Lung (tissue), 12 donors: ENCODE data around the gene COX4I1. TPM values are rescaled to one million over a fixed set of nuclear protein-coding genes. Genes with fewer than 3 reads are reported as not detected.

Source experiments
- ATAC-seq: fragments of 200-7000 bp; cut with Tn5 transposase; one replicate; pipeline ENCODE4 v1.9.1; 2020; ENCODE audit warnings: moderate number of reproducible peaks; ENCODE audit not compliant: insufficient read depth, low FRiP score
- DNase-seq, 3 donors: peaks; one replicate each; pipeline ENCODE4 v3.0.0-alpha.2; 2013 to 2017
- H3K27ac ChIP-seq, 2 donors: one replicate each; pipeline ENCODE4 v1.5.1; 2013; ENCODE audit warnings: mild to moderate bottlenecking in 2 of 2, moderate library complexity in 2 of 2, control low read depth in 1 of 2, inconsistent platforms in 1 of 2, low read depth in 1 of 2, low read length in 1 of 2
- H3K27me3 ChIP-seq, 3 donors: one replicate each; pipeline ENCODE4 v1.5.1; 2013; ENCODE audit warnings: low read length in 2 of 3; ENCODE audit not compliant: control insufficient read depth in 3 of 3, insufficient read depth in 3 of 3
- H3K36me3 ChIP-seq, 4 donors: one replicate each; pipeline ENCODE4 v1.5.1; 2013; ENCODE audit warnings: low read length in 4 of 4, mild to moderate bottlenecking in 1 of 4, moderate library complexity in 1 of 4; ENCODE audit not compliant: control insufficient read depth in 4 of 4, insufficient read depth in 4 of 4
- H3K4me1 ChIP-seq, 5 donors: one replicate each; pipeline ENCODE4 v1.5.1; 2013; ENCODE audit warnings: low read length in 5 of 5, mild to moderate bottlenecking in 2 of 5, moderate library complexity in 1 of 5; ENCODE audit not compliant: control insufficient read depth in 5 of 5, insufficient read depth in 5 of 5
- H3K4me3 ChIP-seq: one replicate; pipeline ENCODE4 v1.5.1; 2013; ENCODE audit warnings: mild to moderate bottlenecking, control low read depth, moderate library complexity
- H3K9ac ChIP-seq, 2 donors: one replicate each; pipeline ENCODE4 v1.5.1; 2013; ENCODE audit warnings: low read length in 2 of 2, control low read depth in 1 of 2; ENCODE audit not compliant: insufficient read depth in 1 of 2
- H3K9me3 ChIP-seq, 4 donors: one replicate each; pipeline ENCODE4 v1.5.1; 2013; ENCODE audit warnings: low read length in 3 of 4, mild to moderate bottlenecking in 1 of 4, moderate library complexity in 1 of 4; ENCODE audit not compliant: control insufficient read depth in 4 of 4, insufficient read depth in 3 of 4
- CTCF ChIP-seq: IDR thresholded peaks from 2 replicates; pipeline ENCODE4 v1.5.1; 2012; ENCODE audit warnings: mild to moderate bottlenecking; ENCODE audit errors: control extremely low read depth, extremely low read depth
- WGBS, 2 donors: extraction: QIAGEN DNeasy Blood & Tissue Kit; methylation state at CpG; one replicate each; pipeline ENCODE4 v1.1.7; 2013; 5-methylcytosine and 5-hydroxymethylcytosine counted together
- polyA plus RNA-seq, 2 donors: library from polyadenylated mRNA; stranded (reverse); fragments of 200-250 nt; gene quantifications; one replicate each; pipeline ENCODE4 v1.2.1, GENCODE V29; 2013
- total RNA-seq, 2 donors: library from RNA; depleted of rRNA in 1 of 2; stranded (reverse); fragments of >200 nt in 1 of 2; gene quantifications; one replicate each; pipeline ENCODE4 v1.2.1, GENCODE V29; 2014 to 2021
- donor health status: control.
- donor health status: control.
- donor health status: Bipolar disorder and iron deficiency.
- donor health status: healthy.
- donor health status: DM: yes; HTN: yes; CAD: no.

The COX4I1 gene
- total and polyA plus RNA-seq, 4 donors: 243 to 1,291 (median 532) TPM

- ATAC-seq (no peak), DNase-seq (no peak)
- Histone ChIP-seq H3K4me1 (no peaks in the 10 kb centered on the region), H3K27me3 (peaks cover 0 to 4% (median 0%) of the 10 kb centered on the region in 3 donors), H3K9ac (no peak overlapping the region), H3K9me3 (no peaks in the 10 kb centered on the region), H3K4me3 (no peak overlapping the region), H3K27ac (no peak overlapping the region), H3K36me3 (no peaks in the 10 kb centered on the region)
- 85 to 86% methylated on average over 20 of the region's 20 CpGs for WGBS, 2 donors
- no peak for TF ChIP-seq CTCF
These were observed 25.0 kb downstream of the COX4I1 start for GRCh38 chr16:85824161-85825135.

- Histone ChIP-seq H3K9ac (no peak overlapping the region), H3K27me3 (peaks cover 0 to 3% (median 0%) of the 10 kb centered on the region in 3 donors), H3K4me1 (no peaks in the 10 kb centered on the region), H3K27ac (no peak overlapping the region), H3K9me3 (no peaks in the 10 kb centered on the region), H3K4me3 (no peak overlapping the region), H3K36me3 (no peaks in the 10 kb centered on the region)
- WGBS, 2 donors: 69 to 73% methylated on average over 9 of the region's 9 CpGs
- ATAC-seq (no peak), DNase-seq (no peak)
- no peak for TF ChIP-seq CTCF
These were observed 25.8 kb downstream of the COX4I1 start for GRCh38 chr16:85825326-85825725.

DNA sequence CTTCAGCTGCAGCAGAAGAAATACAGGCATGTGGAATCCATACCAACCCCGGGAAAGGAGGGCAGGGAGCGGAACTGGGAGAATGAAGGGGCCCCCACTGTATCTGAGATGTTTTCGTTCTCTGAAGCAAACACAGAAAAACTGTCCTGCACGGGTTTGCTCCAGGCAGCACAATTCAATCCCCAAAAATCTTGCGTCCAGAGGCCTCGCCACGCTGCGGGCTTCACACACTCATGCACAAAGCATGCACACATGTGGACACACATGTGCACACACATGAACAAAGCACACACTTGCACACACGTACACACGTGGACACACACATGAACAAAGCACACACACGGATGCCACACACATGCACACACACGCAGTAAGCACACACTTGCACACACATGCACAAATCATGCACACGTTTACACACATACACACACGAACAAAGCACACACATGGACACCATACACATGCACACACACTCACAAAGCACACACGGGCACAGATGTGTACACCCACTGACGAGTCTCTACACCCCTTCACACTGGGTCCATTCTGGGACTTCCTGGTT, 27.3 kb downstream of the COX4I1 start:
- no peak for ATAC-seq
- no peaks in the 10 kb centered on the region for H3K4me1 ChIP-seq
- no peak for DNase-seq
- H3K4me3 ChIP-seq: no peak overlapping the region
- no peak overlapping the region for H3K27ac ChIP-seq
- no peak for TF ChIP-seq CTCF
- H3K9ac ChIP-seq: no peak overlapping the region
- no peaks in the 10 kb centered on the region for H3K9me3 ChIP-seq
- H3K27me3 ChIP-seq: peaks cover 0 to 3% (median 0%) of the 10 kb centered on the region in 3 donors
- no peaks in the 10 kb centered on the region for H3K36me3 ChIP-seq
- 88 to 95% methylated on average over 16 of the region's 16 CpGs for WGBS, 2 donors
